Measurements from ENCODE around the gene UNC13C. TPM values are rescaled to one million over a fixed set of nuclear protein-coding genes. Genes with fewer than 3 reads are reported as not detected.

UNC13C gene
- total RNA-seq, 6 experiments from 2014 or later: not detected

GRCh38 chr15:54619180-54619579, 640.9 kb downstream of the UNC13C start:
- Mint-ChIP-seq H3K9me3 (peaks cover 15% of the 10 kb centered on the region), H3K27me3 (ENCODE audit: insufficient read depth) (peaks cover under 1% of the 10 kb centered on the region; the same call in 1 of the 2 replicates), H3K36me3 (ENCODE audit: low read depth) (no peaks in the 10 kb centered on the region), H3K27ac (no peak overlapping the region), H3K4me3 (no peak overlapping the region), H3K4me1 (ENCODE audit: low read depth) (no peaks in the 10 kb centered on the region)
- no peak for TF ChIP-seq CTCF (IDR thresholded peaks at IDR 0.05)
- DNase-seq: no peak

GRCh38 chr15:54620916-54621315, 642.7 kb downstream of the UNC13C start:
- TF ChIP-seq CTCF (IDR thresholded peaks at IDR 0.05): no peak
- H3K27ac Mint-ChIP-seq: no peak overlapping the region
- peaks cover 15% of the 10 kb centered on the region for H3K9me3 Mint-ChIP-seq
- no peaks in the 10 kb centered on the region for H3K4me1 Mint-ChIP-seq (ENCODE audit: low read depth)
- H3K27me3 Mint-ChIP-seq (ENCODE audit: insufficient read depth): peaks cover 1% of the 10 kb centered on the region; the same call in 1 of the 2 replicates
- H3K4me3 Mint-ChIP-seq: no peak overlapping the region
- no peak for DNase-seq
- no peaks in the 10 kb centered on the region for H3K36me3 Mint-ChIP-seq (ENCODE audit: low read depth)

GRCh38 chr15:54636147-54636546, 657.9 kb downstream of the UNC13C start:
- H3K27me3 Mint-ChIP-seq (ENCODE audit: insufficient read depth): no peaks in the 10 kb centered on the region
- peaks cover 59% of the 10 kb centered on the region for H3K9me3 Mint-ChIP-seq
- peaks cover 8% of the 10 kb centered on the region for H3K36me3 Mint-ChIP-seq (ENCODE audit: low read depth)
- no peak overlapping the region for H3K4me3 Mint-ChIP-seq
- DNase-seq: no peak
- TF ChIP-seq CTCF (IDR thresholded peaks at IDR 0.05): no peak
- H3K27ac Mint-ChIP-seq: no peak overlapping the region
- no peaks in the 10 kb centered on the region for H3K4me1 Mint-ChIP-seq (ENCODE audit: low read depth)

- no peak for DNase-seq
- peaks cover 64% of the 10 kb centered on the region for H3K9me3 Mint-ChIP-seq
- H3K27me3 Mint-ChIP-seq (ENCODE audit: insufficient read depth): no peaks in the 10 kb centered on the region
- H3K4me3 Mint-ChIP-seq: no peak overlapping the region
- no peak for TF ChIP-seq CTCF (IDR thresholded peaks at IDR 0.05)
- peaks cover 8% of the 10 kb centered on the region for H3K36me3 Mint-ChIP-seq (ENCODE audit: low read depth)
- H3K27ac Mint-ChIP-seq: no peak overlapping the region
- H3K4me1 Mint-ChIP-seq (ENCODE audit: low read depth): no peaks in the 10 kb centered on the region
These were observed 660.4 kb downstream of the UNC13C start for GRCh38 chr15:54638666-54639065.

- Mint-ChIP-seq H3K36me3 (ENCODE audit: low read depth) (peaks cover 8% of the 10 kb centered on the region), H3K27me3 (ENCODE audit: insufficient read depth) (no peaks in the 10 kb centered on the region), H3K9me3 (peaks cover 57% of the 10 kb centered on the region), H3K4me1 (ENCODE audit: low read depth) (no peaks in the 10 kb centered on the region), H3K4me3 (no peak overlapping the region), H3K27ac (no peak overlapping the region)
- no peak for TF ChIP-seq CTCF (IDR thresholded peaks at IDR 0.05)
- DNase-seq: no peak
These were observed 662.6 kb downstream of the UNC13C start for GRCh38 chr15:54640873-54641272.

- Mint-ChIP-seq H3K4me3 (no peak overlapping the region), H3K9me3 (peaks cover 51% of the 10 kb centered on the region), H3K27me3 (ENCODE audit: insufficient read depth) (peaks cover 1% of the 10 kb centered on the region; the same call in 1 of the 2 replicates), H3K36me3 (ENCODE audit: low read depth) (no peaks in the 10 kb centered on the region), H3K4me1 (ENCODE audit: low read depth) (no peaks in the 10 kb centered on the region), H3K27ac (no peak overlapping the region)
- DNase-seq: no peak
- TF ChIP-seq CTCF (IDR thresholded peaks at IDR 0.05): no peak
These were observed 666.6 kb downstream of the UNC13C start for GRCh38 chr15:54644796-54645195.
